ENCODE results near the gene FEZF2.

FEZF2 gene

DNA sequence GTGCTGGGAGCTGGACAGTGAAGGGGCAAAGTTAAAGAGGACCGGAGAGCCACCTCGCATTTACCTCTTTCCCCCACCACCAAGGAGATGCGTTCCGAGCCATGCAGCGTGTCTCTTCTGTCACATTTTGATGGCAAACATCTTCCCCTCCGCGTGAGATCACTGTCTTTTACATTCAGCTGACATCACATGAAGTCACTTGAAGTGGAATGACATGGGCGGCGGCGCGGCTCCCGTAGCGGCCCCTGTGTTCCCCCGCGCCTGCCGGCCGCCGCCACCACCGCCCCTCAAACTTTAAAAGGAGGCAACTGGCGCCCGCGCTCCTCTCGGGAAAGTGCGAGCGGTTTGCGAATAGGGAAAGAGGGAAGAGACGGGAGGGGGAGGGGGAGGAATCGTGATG lies at the start of gene FEZF2:
Gene FEZF2, minus strand, starts transcription at position 336 of the 400 bp plus-strand sequence. CDS start 682 bp downstream, outside the sequence.
- DNase-seq (ENCODE audit: low read depth), result no peak

DNA sequence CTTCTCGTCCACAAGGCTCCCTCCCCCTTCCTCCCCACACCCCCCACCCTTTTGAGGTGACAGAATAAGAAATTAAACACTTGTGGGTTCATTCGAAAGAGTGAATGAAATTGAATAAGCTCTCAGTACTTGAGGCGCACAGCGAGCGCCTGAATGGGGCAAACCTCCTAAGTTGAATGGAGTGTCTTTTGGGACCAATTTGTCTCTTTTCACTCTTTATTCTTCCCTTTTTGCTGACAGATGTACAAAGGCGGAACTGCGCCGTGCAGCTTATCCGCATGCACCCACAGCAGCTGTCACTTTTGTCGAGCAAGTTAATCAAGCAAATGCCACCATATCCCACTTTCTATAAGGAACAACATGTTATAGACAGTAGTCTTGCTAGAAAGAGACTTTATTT lies 47.9 kb upstream of the FEZF2 start:
- no peak for DNase-seq (ENCODE audit: low read depth)

DNA sequence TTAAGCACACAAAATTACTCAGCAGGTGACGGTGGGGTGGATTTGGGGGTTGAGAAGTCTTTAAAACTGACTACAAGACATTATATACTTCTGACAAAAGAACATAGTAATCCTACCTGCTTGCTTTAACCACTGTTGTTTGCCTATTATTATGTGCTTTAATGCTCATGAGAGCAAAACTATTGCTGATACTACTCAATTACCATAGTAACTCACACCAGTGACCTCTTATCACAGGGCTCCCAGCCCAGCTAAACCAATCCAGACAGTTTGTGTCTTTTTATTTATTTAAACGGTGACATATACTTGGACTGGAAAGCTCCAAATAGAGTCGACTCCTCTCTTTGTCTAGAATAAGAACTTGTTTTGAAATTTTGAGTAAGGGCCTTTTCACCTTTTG lies 42.8 kb upstream of the FEZF2 start:
- DNase-seq (ENCODE audit: low read depth), result no peak

DNA sequence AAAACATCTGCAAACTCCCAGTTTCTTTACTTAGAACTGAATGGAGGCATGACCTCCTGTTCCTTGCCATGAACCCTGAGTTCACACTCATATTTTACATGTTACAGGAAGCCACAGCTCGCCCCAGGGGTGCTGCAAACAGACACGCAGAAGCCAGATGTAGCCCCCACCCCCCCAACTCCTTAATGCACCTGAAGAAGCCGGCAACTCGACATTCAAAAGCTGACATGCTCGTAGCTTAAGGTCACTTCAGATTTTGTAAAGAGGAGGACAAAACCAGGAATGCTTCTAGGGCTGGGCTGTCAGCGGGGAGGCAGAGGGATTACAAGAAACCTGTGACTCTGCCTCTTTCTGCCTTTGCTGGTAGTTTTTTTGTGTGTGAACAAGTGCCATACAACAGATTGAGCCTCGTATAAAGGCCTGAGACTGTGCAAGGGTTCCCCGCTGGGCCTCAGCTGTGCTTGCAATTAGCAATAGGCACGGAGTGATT lies 42.0 kb upstream of the FEZF2 start:
- no peak for DNase-seq (ENCODE audit: low read depth)

DNA sequence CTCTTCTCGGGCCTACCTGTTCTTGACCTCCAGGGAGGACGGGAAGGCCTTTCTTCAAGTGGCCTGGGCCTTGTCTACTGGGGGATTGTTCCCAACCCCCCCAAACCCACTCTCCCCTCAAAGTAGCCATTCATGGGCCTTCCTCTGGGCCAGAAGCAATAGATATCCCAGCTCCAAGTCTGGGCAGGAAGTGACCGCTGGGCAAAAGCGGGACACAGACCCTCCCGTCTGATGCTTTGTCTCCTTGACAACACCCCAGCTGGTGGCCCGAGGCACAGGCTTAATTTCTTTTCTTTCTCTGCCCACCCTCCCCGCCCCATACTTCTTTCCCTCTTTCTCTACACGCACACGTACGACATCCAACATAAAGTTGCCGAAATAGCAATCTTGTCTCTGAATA lies 41.4 kb upstream of the FEZF2 start:
- DNase-seq (ENCODE audit: low read depth), result no peak

DNA sequence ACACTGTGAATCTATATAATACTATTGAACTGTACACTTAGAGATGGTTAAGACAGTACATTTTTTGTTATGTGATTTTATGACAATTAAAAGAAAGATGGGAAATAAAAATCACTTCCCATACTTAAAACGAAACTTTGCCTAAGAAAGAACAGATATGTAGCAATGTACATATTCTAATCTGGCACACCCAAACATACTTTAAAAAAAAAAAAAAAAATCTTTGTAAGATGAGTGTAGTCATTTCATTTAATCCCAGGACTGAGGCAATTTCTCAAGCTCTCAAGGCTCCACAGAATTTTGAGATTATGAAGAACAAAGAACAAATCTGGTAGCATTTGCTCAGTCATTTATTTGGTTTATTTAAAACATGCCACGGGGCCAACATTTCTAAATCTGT lies 40.3 kb upstream of the FEZF2 start:
- DNase-seq (ENCODE audit: low read depth), result no peak

DNA sequence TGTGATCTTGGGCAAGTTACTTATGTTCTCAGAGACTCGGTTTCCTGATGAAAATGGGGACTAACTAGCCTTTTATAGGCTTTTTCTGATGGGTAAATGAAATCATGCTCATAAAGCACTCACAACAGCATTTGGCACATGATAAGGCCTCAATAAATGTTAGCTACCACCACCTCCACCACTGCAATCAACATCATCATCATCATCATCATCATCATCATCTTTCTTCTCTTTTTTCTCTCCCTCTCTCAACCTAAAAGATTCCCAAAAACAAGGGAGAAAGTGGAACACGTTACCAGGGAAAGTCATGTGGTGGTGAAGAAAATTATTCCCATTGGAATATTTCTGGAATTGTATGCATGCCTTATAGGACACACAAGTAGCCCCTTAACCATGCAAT lies 33.6 kb upstream of the FEZF2 start:
- DNase-seq (ENCODE audit: low read depth), result no peak

DNA sequence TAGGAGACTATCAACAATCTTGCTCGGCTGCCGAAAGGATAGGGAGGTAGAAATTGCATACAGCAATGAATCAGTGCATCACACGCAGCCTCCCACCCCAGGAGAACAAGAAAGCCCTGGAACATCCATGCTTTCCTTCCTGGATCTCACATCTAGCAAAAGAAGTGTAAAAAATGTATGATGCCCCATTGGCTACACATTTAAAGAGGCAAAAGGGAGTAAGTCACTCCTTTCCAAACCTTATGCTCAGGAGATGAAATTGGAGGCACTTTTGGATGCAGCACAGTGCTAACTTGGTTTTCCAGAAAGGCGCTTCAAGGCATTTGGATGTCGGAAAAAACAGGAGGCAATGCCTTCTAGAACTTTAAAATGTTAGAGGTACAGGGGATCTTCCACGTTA lies 32.2 kb upstream of the FEZF2 start:
- no peak for DNase-seq (ENCODE audit: low read depth)

DNA sequence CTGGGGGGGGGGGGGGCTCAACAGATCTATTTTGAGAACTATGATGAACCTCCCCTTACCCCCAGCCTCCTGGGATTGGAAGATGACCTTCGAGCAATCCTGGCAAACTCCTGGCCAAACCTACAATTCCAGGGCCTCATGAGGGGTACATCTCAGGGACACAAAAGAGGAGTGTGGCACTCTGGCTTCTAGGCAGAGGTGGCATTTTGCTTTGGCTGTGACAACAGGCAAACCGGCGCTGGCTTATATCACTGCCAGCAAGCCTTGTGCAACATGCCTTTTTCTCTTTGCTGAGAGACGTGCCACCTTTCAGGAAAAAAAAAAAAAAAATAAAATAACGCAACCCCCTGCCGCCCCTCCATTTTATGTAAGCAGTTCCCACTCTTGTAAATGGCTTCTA lies 31.8 kb upstream of the FEZF2 start:
- no peak for DNase-seq (ENCODE audit: low read depth)

DNA sequence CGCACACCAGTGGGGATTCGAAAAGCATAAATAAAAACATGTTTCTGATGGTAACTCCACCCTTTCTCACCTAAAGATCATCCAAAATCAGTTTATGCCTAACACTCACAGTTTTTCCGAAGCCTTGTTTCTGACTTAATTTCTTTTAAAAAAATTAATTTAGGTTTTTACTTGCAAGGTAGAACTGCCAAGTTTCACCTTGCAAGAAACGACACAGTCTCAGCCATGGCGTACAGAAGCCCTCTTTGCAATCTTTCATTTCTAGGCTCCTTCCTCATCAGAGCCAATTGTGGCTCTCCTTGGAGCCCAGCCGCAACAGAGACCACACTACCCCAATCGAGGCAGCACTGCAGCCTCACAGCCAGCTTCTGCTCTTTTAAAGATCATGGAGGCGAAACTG lies 31.0 kb upstream of the FEZF2 start:
- no peak for DNase-seq (ENCODE audit: low read depth)

DNA sequence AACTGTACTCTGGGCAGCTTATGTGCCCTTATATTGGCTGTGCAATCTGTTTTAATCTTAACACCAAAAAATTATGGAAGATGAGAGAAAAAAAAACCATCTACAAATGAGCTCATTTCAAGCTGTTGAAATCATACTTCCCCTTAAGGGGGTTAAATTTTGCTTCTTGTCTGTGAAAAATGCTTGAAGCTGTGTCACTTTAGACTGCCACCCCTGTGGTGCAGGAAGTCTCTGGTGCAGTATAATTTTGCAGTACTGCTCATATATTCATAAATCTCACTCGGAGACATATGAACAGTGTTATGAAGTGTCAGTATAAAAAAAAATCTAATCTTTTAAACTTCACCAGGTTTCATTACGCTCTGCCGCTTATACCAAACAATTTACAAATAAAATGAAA lies 30.4 kb upstream of the FEZF2 start:
- DNase-seq (ENCODE audit: low read depth), result no peak

DNA sequence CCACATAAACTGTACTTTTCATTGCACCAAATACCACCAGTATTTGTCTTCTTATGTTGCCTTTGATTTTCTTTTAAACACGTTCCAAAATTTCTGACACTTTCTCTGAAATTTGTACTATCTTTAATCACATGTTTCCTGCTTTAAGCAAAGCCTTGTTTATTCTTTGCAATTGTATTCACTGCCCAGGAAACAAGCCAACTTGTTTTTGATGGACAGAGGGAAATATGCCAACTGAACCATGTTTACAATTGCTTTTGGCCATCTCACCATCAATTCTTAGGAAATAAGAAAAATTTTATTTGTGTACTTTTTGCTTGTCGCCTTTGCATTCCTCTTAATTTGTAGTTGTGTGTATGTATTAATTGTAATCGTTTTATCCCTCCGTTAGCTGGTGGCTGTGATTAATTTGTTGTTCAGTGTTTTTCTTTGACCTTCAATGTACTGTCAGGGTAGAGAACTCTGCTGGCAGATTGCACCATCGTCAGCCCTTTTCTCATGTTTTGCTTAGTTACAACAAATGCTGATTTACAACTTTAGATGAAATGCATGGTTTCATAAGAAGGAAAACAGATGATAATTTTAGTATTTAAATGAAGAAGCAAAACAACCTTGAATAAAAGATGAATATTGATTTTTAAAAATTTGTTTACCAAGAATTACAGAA lies 19.4 kb upstream of the FEZF2 start:
- no peak for DNase-seq (ENCODE audit: low read depth)

DNA sequence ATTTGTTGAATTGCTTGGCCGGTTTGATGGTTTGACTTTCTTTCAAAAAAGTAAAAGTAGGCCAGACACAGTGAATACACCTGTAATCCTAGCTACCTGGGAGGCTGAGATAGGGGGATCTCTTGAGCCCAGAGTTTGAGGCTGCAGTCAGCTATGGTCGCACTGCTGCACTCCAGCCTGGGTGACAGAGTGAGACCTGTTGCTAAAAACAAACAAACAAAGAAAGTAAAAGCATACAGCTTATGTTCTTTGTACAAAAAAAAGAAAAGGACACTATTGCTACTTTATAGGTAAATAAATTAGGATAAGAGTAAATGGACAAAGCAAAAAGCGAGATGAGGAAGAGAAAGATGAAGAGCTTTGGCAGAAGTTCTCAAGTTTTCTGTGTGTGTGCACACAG lies 13.9 kb upstream of the FEZF2 start:
- DNase-seq (ENCODE audit: low read depth), result no peak

DNA sequence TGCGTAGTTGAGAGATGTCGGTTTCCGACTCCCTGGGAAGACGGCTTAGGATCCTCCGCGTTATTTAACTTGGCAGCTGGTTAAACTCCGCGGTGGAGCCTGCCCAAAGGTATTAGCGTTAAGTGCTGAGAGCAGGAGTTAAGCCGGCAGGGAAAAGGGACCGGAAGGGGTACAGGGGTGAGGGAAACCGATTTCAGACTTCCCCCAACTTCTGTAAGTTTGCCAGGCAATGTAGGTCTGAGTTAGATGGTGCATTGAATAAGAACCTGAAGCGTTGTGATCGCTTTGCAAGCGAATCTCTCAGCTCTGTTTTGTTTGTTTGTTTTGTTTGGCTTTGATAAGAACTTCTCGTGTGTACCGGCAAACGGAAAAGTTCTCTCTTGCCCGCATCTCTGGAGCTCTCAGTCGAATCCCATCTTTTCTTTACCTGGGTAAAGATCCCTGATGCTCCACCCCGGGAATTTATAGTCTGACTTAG lies 6.0 kb upstream of the FEZF2 start:
- DNase-seq (ENCODE audit: low read depth), result no peak

DNA sequence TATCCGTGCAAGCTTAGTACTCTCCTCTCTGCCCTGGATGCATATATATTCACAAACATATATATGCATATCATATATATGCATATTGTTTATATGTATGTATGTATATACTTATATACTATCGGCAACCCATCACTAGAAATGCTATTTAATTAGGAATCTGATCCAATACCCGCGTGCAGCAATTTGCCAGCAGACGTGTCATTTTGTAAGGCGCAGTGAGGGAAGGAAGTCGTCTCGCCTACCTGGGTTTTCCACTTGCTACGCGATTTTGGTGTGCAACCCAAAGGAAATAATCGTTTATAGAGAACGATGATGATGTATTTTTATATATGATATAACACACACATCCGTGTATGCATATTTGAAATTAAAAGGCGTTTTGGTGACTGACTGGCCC lies 5.6 kb upstream of the FEZF2 start:
- DNase-seq (ENCODE audit: low read depth), result no peak

DNA sequence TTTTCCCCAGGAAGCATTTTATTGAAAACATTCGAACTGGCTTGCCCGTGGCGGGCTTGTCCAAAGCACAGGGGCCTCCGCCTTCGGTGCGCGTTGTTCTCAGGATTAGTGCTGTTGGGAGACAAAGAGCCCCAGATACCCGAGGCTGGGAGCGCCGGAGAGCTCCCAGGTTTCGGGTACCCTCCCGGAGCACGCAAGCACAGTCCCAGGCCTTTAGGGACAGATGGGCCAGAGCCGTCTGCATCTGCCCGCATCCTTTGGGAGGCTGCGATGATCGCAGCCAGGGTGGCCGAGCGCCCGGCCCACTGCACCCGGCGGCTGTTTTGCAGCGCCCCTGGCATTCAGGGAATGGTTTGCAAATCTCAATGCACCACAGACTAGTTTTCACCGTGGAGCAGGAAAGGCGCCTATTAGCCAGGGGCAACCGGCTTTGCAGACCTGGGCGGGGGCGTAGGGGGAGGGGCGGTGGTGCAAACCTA lies 5.0 kb upstream of the FEZF2 start:
- no peak for DNase-seq (ENCODE audit: low read depth)

DNA sequence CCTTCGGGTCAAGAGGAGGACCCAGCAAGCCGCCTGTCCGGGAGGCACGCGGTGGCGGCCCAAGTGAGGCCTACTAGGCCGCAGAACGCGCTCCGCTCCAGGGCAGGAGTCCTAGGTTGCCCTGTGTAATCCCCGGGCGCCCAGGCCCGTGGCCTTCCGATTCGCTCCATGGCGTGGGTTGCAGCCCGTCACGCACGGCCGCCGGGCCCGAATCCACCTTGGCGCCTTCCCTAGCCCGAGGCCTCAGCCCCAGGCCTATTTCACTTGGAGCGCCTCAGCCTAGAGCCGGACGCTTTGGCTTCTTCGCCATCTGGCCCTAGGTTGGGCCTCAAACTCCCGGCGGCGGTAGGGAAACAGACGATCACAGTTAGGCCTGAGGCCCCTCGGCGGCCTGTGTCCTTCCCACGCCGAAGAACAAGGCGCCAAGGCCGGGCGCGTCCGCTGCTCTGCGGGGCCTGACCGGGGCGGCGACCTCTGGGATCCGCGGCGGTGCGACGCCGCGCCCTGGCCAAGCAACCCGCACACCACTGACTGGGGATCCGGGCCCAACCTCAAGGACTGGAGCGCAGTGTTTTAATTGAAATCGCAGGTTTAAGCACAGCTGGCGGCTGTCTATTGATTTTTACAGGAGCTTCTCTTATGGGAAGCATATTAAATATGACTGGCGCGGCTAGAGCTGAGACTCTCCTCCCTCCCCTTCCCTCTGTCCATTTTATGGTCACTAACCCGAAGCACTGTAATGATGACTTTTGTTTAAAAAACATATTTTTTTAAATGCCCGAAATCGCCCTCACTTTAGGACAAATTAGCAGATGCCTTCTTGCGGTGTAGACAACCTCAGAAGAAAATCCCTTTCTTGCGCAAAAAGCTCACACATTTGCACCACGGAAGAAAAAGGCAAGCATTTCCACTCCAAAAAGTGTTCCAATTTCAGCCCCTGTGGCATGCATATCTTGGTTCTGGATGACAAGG lies 3.8 kb upstream of the FEZF2 start:
- no peak for DNase-seq (ENCODE audit: low read depth)

DNA sequence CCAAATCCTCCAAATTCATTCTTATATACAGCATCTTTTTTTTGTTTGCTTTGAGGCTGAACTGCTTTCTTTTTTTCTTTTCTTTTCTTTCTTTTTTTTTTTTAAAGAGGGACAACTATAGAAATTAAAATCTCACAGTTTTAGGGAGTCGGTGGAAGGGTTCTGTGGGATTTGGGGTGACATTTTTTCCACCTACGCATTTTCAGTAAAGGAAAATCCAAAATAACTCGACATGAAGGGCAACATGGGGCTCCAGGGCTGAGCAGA lies 3.0 kb upstream of the FEZF2 start:
- DNase-seq (ENCODE audit: low read depth), result no peak

DNA sequence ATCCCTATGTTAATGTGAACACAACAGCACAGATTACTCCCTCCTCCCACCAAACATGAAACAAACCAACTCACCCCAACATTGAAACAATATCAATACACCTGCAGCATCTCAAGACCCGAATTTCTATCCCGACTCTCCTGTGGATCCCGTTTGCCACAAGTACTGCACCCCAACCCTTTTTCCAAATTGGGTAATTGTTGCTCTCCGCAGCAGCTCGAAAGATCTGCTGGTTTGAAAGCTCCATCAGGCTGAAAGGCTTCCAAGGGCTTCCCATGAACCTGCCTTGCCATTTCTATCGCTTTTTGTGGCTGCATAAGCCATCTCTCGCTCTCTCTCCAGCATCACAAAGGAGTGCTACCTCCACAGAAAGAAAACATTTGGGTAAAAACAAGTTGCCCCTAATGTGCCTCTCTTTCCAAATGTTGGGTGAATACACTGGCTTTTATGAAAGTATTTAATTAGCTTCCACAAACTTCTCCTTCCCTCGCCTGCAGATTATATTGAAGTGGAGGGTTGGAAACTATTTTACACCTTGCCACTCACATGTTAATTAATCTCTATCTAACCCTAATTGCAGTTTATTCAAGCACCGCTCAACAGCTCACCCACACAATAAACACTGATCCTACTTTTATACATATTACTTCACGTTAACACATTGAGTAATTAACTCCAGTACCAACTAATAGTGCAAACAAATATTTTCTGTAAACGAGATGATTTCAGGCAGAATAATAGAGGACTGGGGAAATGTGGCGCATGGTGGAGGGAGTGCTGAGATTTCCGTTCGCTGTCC lies 2.5 kb upstream of the FEZF2 start:
- DNase-seq (ENCODE audit: low read depth), result no peak

DNA sequence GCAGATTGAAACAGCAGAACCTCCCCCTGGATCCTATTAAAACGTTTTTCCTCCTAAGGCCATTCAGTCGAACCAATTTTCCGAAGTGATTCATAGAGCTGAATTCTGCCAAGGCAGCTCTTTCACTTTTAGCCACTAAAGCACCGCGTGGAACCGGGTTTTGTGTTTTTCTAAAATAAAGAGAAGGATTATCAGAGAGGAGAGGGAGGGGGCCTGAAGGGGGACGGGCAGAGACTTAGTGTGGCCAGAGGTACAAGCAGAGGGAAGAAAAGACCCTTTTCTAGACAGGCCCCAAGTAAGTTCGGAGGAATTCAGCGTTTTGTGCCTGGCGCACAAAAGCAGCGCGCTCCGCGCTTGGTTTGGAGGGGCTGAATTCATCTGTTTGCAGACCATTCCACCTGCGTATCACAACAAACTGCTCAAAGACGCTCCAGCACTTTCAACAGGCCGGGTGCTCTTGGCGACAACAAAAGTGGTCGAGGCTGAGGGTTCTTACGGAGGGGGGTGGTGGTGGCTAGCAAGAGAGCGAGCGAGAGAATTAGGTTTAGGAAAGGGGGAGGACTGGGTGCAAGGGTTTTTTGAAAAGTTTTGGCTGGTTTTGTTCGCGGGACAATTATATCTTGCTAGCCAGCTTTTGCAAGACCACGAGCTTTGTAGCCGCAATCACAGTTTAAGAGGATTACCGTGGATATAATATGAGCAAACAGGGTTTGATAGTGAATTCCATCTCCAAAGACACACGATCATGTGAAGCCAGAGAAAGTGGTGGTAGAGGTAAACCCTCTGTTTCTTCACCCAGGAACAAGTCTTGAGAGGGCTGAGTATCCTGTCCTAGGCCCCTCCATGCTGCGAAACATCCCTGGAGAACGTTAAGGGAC lies 1.2 kb upstream of the FEZF2 start:
- DNase-seq (ENCODE audit: low read depth), result no peak

DNA sequence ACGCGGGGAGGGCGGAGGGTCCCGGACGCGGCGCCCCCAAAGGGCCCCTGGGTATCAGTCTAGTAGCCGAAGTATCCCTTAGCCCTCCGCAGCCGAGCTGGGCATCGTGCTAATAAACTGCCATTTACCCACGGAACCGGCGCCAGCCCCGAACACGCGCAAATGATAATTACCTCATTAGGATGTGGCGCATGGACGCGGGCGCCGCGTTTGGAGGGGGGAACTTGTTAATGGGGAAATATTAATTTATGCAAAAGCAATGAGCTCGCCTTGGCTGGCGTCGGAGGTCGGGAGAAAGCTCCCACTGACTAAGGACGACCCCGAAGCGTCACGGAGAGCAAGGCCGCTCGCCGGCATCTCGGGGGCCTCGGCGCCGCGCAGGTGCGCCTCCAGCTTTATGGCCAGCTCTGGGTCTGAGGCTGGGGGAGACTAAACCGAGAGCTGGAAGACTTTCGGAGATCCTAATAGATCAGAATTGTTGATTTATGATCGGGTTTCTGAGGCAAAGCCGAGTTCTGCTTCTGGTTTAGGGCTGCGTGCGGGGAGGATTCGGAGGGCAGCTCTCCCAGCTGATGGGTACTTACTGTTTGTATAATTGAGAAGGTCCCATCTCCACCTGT lies 474 bp upstream of the FEZF2 start:
- DNase-seq (ENCODE audit: low read depth), result no peak

Measured in activated T-cell treated with anti-CD3 and anti-CD28 coated beads for 1 hour (primary cell).